G401.6 (cell line): ENCODE measurements around the gene CIITA.

Experiments used
- FAIRE-seq: peaks from 2 replicates; lab custom pipeline; 2012; peaks lifted over from hg19 to GRCh38; lab: Jason Lieb, UNC

CIITA gene

DNA sequence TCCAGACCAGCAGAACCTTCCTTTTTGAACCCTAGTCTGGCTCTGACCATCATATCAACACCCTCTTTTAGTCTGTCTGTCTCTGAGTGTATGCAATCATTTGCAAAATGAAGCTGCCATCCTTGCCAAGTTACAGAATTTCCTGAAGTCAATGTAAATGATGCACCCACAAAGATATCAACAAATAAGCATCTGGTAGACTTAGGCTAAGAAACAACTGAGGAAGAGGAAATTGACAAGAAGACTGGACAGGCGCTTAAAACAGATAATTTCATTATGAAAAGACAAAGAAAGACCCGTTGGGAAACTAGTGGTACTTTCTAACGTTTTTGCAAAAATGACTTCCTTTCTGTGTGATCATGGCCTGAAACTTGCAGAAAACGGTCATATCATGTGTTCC is 24.7 kb upstream of the CIITA start:
- no peak for FAIRE-seq

DNA sequence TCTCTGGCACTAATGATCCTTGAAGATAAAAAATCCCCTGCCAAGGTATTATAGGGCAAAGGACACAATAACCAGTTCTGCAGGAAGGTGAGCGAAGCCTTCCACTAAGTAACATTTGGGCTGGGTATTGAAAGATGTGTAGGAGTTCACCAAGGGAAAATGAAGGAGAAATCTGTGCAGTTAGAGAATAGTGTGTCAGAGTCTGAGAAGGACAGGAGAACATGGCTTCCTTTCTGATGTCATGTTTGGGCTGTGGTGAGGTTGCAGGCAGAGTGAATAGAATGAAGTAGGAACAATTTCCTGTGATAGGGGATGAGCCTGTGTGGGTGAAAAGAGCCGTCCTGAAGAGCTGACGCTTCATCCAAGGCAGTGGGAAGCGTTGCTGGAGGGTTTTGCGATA is 24.1 kb upstream of the CIITA start:
- no peak for FAIRE-seq

DNA sequence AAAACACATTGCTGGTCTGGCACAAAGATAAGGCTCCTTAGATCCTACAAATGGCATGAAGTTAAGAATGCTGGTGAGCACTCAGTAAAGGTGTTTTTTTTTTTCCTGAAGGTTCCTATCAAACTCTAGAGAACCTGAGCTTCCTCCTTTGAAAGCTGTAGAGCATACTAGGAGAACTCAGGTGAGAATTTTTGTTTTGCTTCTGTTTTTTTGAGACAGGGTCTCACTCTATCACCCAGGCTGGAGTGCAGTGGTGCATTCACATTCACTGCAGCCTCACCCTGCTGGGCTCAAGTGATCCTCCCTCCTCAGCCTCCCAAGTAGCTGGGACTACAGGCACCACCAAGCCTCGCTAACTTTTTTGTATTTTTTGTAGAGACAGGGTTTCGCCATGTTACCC is 21.0 kb upstream of the CIITA start:
- no peak for FAIRE-seq

DNA sequence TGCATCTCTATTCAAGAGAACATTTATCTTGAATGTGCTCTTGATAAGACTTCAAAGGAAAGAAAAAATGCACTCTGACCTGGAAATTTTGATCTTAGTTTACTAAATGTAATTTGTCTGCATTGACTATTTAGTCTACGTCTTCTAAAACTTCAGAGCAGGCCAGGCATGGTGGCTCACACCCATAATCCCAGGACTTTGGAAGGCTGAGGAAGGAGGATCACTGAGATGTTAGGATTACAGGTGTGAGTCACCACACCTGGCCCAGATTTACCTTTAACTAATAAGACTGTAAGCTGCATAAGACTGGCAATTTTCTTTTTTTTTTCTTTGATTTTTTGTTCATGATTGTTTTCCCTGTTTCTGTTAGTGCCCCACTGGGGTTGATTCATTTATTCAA is 18.8 kb upstream of the CIITA start:
- FAIRE-seq, result no peak

DNA sequence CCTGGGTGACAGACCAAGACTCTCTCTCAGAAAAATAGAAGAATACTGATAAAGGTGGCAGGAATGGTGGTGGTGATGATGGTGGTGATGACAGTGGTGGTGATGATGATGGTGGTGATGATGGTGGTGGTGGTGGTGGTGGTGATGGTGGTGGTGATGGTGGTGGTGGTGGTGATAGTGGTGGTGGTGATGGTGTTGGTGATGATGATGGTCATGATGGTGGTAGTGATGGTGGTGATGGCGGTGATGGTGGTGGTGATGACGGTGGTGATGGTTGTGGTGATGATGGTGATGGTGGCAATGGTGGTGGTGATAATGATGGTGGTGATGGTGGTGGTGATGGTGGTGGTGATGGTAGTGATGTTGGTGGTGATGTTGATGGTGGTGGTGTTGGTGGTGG is 18.0 kb upstream of the CIITA start:
- FAIRE-seq, result no peak

DNA sequence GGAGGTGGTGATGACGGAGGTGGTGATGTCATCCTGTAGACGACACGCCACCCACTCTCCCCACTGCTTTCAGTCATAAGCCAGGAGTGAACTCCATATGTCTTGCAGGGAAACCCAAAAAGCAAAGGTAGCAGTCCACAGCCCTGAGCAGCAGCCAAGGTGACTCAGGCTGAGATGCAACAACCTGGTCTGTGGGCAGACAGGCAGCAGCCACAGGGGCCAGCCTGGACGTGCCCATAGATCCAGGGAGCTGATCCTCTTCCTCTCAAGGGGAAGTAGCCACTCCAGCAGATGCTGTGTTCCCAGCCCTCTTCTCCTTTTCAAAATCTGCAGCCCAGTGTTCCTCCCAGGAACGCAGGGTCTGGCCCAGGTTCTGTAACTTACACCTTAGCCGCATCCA is 17.3 kb upstream of the CIITA start:
- no peak for FAIRE-seq

DNA sequence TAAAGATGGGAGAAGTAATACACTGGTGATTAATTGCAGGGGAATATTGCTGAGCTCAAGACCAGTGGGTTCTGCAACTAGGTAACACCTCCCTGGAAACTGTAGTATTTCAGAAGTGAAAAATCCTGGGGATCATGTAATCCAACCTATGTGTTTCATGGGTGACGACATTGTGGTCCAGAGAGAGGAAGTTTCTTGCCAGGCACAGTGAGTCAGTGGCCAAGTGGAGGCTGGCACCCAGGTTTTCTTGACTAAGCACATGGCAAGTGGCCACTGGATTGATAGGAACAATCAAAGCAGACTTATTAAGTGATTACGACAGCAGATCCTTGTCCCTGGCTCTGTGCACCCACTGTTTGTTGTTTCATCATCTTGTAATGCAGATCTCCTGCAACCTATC is 14.6 kb upstream of the CIITA start:
- no peak for FAIRE-seq

DNA sequence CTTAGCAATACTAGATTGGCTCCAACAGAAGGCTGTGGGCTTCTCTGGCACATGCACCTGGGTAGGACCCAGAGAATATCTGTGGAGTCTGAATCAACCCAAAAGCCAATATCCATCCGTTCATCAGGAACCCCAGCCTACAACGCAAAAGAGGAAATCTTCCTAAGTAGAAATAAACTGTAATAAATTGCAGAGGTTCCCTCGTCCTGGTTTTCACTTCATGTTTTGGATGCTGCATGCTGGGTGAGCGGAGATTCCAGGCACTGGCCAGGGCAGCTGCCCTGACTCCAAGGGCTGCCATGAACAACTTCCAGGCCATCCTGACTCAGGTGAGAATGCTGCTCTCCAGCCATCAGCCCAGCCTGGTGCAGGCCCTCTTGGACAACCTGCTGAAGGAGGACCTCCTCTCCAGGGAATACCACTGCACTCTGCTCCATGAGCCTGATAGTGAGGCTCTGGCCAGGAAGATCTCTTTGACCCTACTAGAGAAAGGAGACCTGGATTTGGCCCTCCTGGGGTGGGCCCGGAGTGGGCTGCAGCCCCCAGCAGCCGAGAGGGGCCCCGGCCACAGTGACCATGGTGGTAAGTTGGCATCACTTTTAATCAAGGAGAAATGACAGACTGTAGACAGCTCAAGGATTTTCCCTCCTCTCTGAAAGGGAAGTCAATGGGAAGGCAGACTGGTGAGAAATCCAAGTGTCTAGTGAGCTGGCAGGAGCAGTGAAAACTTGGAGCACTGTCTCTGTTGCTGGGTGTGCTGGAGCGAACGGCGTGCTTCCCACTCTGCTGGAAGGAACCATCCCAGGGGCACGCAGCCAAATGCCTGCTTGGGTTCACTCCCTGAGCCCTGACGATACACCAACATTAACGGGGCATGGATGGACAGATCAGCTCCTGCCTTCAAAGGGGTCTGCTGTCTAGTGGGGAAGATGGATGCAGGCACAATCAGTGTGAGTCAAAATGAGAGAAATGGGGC is 10.7 kb upstream of the CIITA start:
- no peak for FAIRE-seq

DNA sequence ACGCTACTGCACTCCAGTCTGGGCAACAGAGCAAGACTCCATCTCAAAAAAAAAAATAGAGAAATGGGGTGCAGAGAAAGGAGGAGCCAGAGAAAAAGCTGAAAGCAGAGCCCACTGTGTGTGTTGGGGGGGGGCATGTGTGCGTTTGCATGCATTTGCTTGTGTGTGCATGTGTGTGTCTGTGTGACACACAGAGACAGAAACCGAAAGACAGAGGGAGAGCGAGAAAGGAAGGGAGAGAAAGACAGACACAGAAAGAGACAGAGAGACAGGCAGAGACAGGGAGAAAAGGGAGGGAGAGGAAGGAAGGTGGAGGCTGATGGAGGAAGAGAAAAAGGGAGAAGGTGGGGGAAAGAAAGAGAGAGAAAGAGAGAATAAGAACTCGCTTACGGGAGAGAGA is 9.8 kb upstream of the CIITA start:
- no peak for FAIRE-seq

DNA sequence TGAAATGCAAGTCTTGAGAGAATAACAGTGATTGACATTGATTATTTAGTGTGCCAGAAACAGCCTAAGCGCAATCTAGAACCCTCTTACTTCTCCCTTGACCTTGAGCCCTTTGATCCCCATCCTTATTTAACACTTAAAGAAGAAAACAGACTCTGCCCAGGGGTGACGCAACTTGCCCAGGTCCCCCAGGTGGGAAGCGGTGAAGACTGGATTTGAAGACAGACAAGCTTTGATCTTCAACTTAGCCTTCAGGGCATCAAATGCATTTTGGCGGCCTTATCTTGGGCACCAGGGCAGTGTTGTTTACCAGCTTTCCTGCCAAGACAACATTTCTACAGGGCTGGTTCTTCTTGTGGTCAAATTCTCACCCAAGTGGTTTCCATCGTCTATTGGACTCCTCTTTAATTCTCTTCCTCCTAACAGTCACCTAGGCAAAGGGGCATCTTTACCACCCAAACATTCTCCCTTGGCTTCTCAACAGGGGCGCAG is 8.9 kb upstream of the CIITA start:
- FAIRE-seq, result no peak

DNA sequence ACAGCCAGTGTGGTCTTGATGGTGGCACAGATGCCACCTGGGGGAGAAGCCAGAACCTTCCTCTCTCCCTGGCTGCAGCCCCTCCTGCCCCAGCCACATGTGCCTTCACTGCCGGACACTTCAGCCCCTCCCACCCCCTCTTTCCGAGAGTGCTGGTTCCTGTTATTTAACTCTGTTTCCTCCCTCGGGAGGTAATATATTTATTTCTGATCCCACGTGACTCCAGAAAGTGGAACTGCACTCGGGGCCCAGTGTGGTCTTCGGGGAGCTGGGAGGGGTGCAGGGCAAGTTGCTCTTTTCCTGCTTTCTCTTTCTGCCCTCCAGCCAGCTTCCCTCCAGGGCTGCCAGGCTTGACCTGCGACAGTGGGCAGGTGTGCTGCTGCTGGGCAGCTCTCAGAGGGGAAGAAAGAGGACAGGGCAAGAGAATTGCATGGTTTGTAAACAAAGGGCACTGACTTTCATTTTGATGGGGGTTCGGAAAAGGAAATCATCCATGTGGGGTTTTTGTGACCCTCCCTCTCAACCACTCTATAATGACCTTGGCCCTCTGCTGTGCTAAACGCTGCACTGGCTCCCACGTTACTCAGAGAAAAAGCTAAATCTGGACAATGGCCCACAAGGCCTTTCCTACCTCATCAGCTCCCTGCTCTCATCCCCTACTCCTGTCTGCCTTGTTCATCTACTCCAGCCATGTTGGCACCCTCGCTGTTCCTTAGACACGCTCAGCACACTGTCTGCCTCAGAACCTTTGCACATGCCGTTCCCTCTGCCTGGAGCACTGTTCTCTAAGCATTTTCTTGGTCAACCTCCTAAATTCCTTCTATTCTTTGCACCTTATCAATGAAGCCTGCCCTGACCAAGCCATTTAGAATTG is 8.2 kb upstream of the CIITA start:
- FAIRE-seq, result no peak

DNA sequence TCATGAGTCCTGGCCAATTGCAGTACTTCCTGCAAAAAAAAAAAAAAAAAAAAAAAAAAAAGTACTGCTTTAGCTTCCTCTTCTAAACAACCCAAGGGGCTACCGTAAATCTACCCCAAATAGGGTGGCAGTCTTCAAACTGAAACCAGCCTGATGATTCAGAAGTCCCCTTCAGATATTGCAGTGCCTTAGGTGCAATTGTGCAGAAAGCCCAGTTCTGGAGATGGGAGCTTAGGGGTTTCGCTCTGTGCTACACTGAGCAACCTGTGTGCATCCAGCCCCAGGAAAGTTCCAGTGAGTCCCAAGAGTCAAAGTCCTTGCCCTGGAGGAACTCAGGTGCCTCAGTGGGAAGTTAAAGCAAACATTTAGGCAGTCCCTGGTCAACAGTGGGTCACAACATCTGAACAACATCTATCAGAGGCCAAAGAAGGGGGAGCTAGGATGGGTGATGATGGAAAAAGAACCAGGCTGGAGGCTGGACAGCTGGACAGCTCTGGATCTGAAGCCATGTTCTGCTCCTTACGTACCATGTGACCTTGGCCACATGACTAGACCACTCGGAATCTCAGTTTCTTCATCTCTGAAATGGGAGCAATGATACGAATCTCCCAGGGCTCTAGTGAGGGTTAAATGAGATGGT is 6.7 kb upstream of the CIITA start:
- FAIRE-seq, result no peak

DNA sequence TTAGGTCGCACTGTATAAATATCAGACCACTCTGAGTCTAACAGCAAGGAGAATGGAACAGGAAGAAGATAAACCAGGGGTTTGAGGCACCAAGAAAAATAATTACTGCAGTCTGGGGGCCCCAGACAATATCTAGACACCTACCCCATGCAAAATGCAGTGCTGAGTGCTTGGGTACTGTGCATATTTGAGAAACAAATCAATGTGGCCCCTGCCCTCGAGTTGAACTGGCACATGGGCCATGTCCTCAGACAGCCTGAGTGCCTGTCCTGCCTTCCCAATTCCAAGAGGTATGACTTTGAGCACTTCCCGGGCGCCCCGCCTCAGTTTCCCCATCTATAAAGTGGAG is 6.2 kb upstream of the CIITA start:
- FAIRE-seq, result no peak

DNA sequence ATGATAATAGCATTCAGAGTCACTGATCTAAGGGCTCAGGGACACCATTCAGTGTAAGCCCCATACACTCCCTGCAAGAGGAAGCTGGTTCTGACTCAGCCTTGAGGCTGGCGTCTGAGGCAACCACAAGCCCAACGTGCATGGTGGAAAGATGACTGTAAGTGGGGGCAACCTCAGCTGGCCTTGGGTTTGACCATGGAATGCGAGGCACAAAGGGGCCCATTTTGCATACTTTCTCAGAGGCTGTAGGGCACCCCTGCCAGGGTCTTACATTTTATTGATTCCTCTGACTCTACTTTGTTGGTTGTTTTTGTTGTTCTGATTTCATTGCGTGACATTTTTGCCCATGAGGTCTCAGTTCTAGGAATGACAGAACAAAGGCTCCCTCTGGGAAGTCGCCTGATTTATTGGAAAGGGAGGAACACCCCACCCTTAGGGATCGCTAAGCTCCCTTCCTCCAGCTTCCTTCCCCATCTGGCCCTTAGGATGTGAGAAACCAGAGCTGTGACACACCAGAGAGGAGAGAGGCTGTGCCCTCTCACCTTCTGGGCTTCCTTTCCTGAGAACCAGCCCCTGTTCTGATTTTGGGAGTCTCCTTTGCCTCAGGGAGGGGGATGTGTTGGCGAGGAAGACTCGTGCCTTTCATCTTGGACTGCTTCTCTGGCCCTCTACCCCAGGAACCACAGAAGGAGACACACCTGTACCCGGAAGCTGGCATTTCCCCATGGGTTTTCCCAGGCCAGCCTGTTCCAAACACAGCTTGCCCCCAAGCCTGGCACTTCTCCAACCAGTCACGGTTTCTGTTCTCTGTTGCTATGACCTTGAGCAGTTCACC is 5.6 kb upstream of the CIITA start:
- no peak for FAIRE-seq

DNA sequence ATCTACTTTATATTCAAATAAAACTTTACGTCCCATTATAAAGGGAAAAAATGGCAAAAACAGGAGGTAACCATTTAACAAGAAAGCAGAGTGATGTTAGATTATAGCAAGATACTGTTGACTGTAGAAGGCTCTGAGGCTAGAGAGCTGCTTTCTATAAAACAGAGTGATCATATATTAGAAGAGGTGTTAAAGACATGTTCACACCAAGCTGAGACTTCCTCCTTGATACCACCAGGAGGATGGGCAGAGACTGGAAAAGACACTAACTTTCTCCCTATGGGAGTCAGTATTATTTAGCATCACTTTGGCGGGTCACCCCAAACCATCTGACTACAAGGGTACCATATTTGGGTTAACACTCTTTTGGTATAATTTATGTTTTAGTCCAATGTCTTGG is 687 bp upstream of the CIITA start:
- FAIRE-seq, result no peak

DNA sequence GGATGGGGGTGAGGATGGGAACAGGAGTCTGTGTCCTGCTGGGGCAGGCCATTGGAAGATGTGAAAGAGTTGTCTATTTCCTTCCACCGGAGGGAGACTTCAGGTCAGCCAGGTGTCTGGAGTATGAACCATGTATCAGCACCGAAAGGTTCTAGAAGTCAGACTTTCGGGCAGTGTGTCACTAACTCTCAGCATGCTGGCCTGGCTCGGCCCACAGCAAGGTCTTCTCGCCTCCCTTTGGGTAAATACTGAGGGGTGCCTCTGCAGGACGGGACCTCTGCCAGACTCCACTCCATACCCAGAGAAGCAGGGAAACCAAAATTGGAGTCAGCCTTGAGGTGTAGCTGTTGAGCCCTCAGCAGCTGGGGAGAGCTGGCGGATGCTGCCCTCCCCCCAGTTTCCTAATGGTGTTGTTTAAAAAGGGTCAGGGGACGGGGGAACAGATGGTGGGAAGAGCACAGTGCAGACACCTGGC is 507 bp downstream of the CIITA start:
- FAIRE-seq, result no peak

DNA sequence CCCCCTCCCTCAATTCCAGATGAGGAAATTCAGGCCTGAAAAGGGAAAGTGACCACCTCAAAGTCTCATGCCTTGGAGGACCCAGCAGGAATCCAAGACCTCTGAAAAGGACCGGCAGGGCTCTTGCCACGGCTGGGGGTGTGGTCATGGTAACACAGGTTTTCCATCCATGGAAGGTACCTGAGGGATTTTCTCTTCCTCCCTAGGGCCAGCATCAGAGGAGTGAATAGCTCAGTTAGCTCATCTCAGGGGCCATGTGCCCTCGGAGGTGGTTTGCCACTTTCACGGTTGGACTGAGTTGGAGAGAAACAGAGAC is 1.3 kb downstream of the CIITA start:
- no peak for FAIRE-seq

DNA sequence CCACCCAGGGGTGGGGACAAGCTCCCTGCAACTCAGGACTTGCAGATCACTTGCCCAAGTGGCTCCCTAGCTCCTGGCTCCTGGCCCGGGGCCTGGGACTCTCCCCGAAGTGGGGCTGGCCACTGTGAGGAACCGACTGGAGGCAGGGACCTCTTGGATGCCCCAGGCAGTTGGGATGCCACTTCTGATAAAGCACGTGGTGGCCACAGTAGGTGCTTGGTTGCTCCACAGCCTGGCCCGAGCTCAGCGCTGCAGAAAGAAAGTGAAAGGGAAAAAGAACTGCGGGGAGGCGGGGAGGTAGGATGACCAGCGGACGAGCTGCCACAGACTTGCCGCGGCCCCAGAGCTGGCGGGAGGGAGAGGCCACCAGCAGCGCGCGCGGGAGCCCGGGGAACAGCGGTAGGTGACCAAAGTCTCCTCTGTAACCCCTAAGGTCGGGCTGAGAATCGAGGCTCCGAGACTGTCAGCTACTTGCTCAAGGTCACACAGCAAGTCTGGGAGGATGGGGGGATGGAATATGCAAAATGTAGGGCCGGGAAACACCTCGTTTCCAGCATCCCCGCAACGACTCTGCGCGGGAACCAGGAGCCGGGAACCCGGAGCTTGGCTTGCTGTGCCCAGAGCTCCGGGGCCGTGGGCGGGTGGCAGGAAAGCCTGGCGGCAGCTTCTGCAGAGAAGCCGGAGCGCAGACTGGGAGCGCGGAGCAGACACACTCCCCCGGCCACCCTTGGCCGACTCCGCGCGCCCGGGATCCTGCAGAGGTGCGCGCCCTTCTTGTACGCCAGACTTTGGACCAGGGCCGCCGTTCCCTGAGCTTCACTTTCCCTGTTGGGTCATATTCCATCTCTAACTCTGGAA is 1.9 kb downstream of the CIITA start:
- FAIRE-seq, result no peak

DNA sequence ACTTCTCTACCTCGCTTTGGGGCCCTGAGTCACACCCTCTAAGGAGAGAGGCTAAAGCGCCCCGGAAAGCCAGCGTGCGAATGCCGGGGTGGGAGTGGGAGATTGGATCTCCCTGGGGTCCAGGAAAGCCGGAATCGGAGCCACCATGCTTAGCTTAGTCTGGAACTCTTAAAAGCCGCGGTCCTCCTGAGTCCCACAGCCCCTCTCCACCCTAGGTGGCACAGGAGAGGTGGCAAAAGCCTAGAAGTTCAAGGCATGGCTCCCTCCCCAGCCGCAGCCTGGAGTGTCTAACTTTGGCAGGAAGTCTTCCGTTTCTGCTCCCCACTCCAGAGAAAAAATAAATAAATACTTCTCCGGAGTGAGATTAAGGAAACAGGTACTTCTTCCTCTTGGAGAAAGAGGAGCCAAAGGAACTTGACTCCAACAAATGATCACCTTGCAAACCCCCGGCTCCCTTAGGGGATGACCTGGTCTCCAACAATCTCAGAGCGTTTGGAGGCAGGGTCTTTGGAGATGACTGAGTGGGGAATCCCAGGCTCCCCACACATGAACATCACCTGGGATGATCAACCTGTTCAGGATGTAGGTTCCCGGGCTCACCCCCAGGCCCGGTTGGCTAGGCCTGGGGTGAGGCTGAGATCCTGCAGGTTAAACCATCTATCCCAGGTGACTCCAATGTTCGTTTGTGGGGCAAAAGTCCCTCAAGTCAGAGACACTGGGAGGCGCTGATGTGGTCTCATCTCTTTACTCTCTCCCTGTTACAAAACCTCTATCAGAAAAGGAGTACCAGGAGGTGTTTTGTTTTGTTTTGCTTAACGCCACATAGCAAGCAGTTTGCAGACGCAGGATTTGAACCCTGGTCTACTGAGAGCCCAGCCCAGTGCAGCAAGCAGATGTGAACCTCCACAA is 2.9 kb downstream of the CIITA start:
- no peak for FAIRE-seq
